Dermis blood vessel endothelial cell (primary cell): ENCODE results near the gene CZIB. TPM values are rescaled to one million over a fixed set of nuclear protein-coding genes. Genes with fewer than 3 reads are reported as not detected.
"Not testable (repeated sequence)": the region's sequence is repeated elsewhere in the genome, so short reads cannot be mapped to it uniquely, and the experiment has no call there.

Experiments
- DNase-seq: peaks from one replicate; pipeline ENCODE4 v3.0.0; 2010
- total RNA-seq: library from RNA; depleted of rRNA; stranded (reverse); fragments of >200 nt; gene quantifications from 2 replicates; pipeline ENCODE4 v1.2.3, GENCODE V29; 2014

Gene CZIB
- total RNA-seq, 1 donor from 2014 or later: 47.1 TPM

GRCh38 chr1:53238197-53239155 is 18.0 kb upstream of the CZIB start, which contains the start of gene MAGOH:
MAGOH (minus strand) TSS chr1:53238518; CDS start chr1:53238448, 70 bp downstream.
- peak; percentile 98 for DNase-seq

DNA sequence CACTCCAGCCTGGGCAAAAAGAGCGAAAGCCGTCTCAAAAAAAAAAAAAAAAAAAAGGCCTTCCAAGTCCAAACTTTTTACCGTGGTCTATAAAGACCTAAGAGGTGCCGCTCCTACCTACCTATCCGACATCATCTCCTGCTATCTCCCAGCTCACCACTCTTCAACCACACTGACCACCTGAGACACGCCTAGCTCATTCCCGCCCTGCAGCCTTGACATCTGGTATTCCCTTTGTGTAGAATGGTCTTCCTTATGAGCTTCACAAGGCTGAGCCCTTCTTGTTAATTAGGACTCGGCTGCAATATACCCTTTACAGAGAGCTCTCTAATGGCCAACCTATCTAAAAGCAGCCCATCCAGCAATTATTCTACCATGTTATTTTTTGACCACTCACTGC is 17.2 kb upstream of the CZIB start:
- no peak for DNase-seq

- no peak for DNase-seq
Observed at GRCh38 chr1:53220962-53221286, 490 bp upstream of the CZIB start.

DNA sequence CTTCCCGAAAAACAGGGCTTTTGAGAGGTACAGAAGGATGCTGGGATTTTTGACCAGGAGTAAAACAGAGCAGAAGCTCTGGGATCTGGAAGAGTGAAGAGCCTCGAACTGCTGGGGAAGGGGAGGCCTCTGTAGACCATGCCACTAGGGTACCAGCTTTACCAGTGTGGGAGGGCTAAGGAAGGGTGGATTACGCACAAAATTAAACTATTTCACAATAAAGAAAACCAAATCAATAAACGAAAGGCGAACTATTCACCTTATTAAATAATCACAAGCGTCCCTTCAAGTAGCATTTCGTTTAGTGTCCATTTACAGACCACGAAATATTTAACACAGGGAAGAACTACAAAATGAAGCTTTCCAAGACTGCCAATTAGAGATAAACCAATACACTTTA is 723 bp downstream of the CZIB start:
- DNase-seq: no peak

DNA sequence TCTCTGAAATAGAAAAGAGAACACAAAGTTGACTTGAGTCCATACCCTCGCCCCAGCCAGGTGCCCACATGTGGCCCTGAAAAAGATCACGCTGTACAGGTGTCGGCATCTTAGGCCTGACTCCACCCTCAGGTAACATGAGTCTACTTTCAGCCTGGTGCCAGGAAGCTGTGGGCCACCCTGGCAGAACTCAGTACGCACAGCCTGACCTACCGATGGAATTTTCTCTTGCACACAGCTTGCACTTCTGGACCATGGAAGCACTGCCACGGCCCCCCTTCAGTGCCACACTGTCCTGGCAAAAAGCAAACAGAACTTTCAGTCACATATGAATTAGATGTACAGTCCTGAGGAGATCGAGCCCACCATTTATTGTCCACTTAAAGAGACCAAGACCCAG is 2.2 kb downstream of the CZIB start:
- no peak for DNase-seq

GRCh38 chr1:53214376-53214940 is 6.0 kb downstream of the CZIB start:
- no peak for DNase-seq

GRCh38 chr1:53210954-53211353 is 9.5 kb downstream of the CZIB start:
- no peak for DNase-seq

DNA sequence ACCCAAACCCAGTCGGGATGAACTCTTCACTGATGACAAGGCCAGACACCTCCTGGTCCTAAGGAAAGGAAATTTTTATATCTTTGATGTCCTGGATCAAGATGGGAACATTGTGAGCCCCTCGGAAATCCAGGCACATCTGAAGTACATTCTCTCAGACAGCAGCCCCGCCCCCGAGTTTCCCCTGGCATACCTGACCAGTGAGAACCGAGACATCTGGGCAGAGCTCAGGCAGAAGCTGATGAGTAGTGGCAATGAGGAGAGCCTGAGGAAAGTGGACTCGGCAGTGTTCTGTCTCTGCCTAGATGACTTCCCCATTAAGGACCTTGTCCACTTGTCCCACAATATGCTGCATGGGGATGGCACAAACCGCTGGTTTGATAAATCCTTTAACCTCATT is 10.1 kb downstream of the CZIB start:
- no peak for DNase-seq

DNA sequence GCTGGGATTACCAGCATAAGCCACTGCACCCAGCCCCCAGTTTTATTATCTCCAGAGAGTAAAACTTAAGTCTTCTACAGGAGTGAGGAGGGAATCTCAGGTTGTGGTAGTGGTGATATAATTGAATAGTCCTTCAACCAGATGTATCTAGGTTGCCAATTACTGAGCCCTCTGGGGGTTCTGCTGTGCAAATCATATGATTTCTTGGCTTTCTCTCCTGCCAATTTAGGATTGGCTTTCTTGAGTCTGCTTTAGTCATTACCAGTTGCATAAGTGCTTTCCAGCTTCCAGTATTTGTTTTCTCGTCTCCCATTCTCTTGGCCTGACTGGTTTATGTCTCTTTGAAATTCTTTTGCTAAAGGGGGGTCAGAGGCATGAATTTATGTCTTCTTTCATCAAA is 12.7 kb downstream of the CZIB start:
- DNase-seq: no peak

GRCh38 chr1:53206735-53207379 is 13.6 kb downstream of the CZIB start:
- DNase-seq: no peak

- DNase-seq: not testable (repeated sequence)
Observed at GRCh38 chr1:53206083-53206685, 14.2 kb downstream of the CZIB start.

DNA sequence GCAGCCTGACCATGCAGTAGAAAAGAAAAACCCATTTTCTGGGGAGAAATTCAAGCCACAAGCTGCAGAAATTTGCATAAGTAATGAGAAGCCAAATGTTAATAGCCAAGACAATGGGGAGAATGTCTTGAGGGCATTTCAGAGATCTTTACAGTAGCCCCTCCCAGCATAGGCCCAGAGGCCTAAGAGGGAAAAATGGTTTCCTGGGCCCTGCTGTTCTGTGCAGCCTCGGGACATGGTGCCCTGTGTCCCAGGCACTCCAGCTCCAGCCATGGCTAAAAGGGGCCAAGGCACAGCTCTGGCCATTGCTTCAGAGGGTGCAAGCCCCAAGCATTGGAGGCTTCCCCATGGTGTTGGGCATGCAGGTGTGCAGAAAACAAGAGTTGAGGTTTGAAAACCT is 14.9 kb downstream of the CZIB start:
- DNase-seq: not testable (repeated sequence)

DNA sequence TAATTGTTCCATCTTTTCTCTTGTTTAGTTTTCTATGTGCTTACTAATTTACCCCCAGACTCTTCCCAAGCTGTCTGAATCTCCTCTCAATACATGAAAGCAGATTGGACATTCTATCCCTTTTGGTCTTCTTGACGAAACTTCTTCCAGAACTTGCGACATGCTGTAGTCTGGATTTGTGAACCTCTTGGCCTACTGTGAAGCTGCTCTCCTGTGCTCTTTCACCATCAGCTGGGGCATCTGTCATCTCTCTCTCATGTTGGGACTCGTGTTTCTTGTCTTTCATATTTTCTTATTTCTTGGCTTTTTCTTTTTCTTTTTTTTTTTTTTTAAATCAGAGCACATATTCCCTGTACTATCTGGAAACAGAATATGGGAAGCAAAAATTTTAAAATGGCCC is 17.0 kb downstream of the CZIB start:
- no peak for DNase-seq

GRCh38 chr1:53198241-53198651 is 22.2 kb downstream of the CZIB start:
- DNase-seq: no peak

- peak; percentile 28 for DNase-seq
Observed at GRCh38 chr1:53197291-53198200, 22.9 kb downstream of the CZIB start.

- DNase-seq: peak; percentile 84
Observed at GRCh38 chr1:53196485-53197290, 23.7 kb downstream of the CZIB start, which contains the start of gene CPT2. CPT2 (plus strand) TSS chr1:53196824; CDS start chr1:53196944, 120 bp downstream.

DNA sequence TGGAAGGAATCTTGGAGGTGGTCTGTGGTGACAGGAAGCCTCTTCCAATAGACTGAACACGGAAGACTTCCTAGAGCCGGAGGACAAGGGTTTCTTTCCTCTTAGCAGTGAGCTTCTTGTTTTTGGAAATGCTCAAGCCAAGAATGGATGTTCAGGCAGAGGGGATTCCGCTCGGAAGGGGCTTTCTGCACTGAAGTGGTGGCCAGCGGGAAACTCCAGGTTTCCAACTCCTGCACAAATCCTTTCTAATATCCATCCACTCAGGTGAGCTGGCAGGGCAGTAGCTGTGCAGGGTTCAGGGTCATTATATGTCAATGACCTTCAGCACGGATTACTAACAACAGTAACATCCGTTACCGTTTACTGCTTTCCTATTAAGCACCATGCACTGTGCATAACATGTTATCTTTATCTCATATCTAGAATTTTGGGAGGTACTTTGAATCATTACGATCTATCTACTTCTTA is 24.4 kb downstream of the CZIB start:
- DNase-seq: no peak

- peak; percentile 32 for DNase-seq
Observed at GRCh38 chr1:53195246-53196016, 25.0 kb downstream of the CZIB start.

DNA sequence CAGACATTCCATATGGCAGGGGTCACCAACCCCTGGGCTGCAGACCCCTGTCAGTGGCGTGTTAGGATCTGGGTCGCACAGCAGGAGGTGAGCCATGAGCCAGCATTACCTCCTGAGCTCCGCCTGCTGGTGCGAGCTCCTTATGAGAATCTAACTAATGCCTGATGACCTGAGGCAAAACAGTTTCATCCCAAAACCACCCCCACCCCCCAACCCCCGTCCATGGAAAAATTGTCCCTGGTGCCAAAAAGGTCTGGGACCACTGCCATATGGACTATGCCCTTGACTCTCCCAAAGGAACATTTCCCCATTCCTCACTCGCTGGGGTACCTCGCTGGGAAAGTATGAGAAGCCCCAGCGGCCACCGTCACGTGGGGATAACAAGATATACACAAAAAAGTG is 30.2 kb downstream of the CZIB start:
- no peak for DNase-seq

- DNase-seq: no peak
Observed at GRCh38 chr1:53189061-53189460, 31.4 kb downstream of the CZIB start.
